Renal cortex interstitium (tissue), 11 donors: ENCODE measurements around the gene VN1R4. TPM values are rescaled to one million over a fixed set of nuclear protein-coding genes. Genes with fewer than 3 reads are reported as not detected.
"Not testable (repeated sequence)": the region's sequence is repeated elsewhere in the genome, so short reads cannot be mapped to it uniquely, and the experiment has no call there.

Experiments
- DNase-seq, 11 donors: peaks; one replicate each; pipeline ENCODE4 v3.0.0-alpha.2; 2013; ENCODE audit warnings: low read depth in 9 of 11, low spot score in 4 of 11; ENCODE audit errors: extremely low read depth in 1 of 11
- polyA plus RNA-seq, 3 donors: library from polyadenylated mRNA; unstranded; fragments of 120-200 nt; gene quantifications; one replicate each; pipeline ENCODE4 v1.2.1, GENCODE V29; 2013; ENCODE audit not compliant: insufficient read length in 3 of 3

The VN1R4 gene
- polyA plus RNA-seq, 3 donors: not detected

DNA sequence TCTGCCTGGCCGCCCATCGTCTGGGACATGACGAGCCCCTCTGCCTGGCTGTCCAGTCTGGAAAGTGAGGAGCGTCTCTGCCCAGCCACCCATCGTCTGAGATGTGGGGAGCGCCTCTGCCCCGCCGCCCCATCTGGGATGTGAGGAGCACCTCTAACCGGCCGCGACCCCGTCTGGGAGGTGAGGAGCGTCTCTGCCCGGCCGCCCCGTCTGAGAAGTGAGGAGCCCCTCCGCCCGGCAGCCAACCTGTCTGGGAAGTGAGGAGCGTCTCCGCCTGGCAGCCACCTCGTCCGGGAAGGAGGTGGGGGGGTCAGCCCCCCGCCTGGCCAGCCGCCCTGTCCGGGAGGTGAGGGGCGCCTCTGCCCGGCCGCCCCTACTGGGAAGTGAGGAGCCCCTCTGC, 44.8 kb downstream of the VN1R4 start:
- DNase-seq: not testable (repeated sequence)

Other genes with a start within 250 kb of the VN1R4 start
- under 1 TPM in 1 of 3 donors, not detected in 2; 0.06 TPM for gene ERVV-2, start 223.0 kb downstream of the VN1R4 start, polyA plus RNA-seq
- 10 to 100 TPM; 41.9 to 92.3 (median 46.9) TPM for gene ZNF160, start 164.3 kb downstream of the VN1R4 start, polyA plus RNA-seq
- gene ZNF415, start 134.8 kb downstream of the VN1R4 start, polyA plus RNA-seq: 10 to 100 TPM; 21.9 to 30.5 (median 24.0) TPM
- gene ZNF347, start 108.7 kb downstream of the VN1R4 start, polyA plus RNA-seq: 10 to 100 TPM; 11.0 to 13.7 (median 12.9) TPM
- 1 to 10 TPM; 6.8 to 9.3 (median 7.7) TPM for gene ZNF665, start 74.4 kb downstream of the VN1R4 start, polyA plus RNA-seq
- gene ZNF677, start 12.8 kb downstream of the VN1R4 start, polyA plus RNA-seq: 10 to 100 TPM; 46.6 to 57.0 (median 54.8) TPM
- not detected for gene VN1R2, start 9.4 kb downstream of the VN1R4 start, polyA plus RNA-seq
- gene ZNF845, start 66.0 kb upstream of the VN1R4 start, polyA plus RNA-seq: 10 to 100 TPM in 1 of 3 donors, 1 to 10 TPM in 2; 8.4 to 10.4 (median 8.4) TPM
- gene ZNF525, start 98.0 kb upstream of the VN1R4 start, polyA plus RNA-seq: 10 to 100 TPM in 2 of 3 donors, 1 to 10 TPM in 1; 9.9 to 15.4 (median 12.9) TPM
- gene ZNF765, start 127.4 kb upstream of the VN1R4 start, polyA plus RNA-seq: 10 to 100 TPM; 11.0 to 12.1 (median 11.1) TPM
- 10 to 100 TPM; 12.3 to 13.7 (median 12.9) TPM for gene ZNF761, start 164.3 kb upstream of the VN1R4 start, polyA plus RNA-seq
- 1 to 10 TPM; 6.2 to 7.4 (median 6.5) TPM for gene ZNF813, start 200.0 kb upstream of the VN1R4 start, polyA plus RNA-seq